Breast epithelium (tissue), 3 donors: ENCODE data around the gene AFMID.

Source experiments
- CTCF ChIP-seq, 3 donors: fragments of 450-650 bp; IDR thresholded peaks; one replicate each; pipeline ENCODE4 v1.5.1; 2016 to 2017; ENCODE audit warnings: antibody characterized with exemption in 3 of 3, mild to moderate bottlenecking in 3 of 3, moderate library complexity in 3 of 3
- POLR2A ChIP-seq: fragments of 450-650 bp; IDR thresholded peaks from one replicate; pipeline ENCODE4 v1.6.1; 2016; ENCODE audit warnings: antibody characterized with exemption, mild to moderate bottlenecking, moderate library complexity
- POLR2AphosphoS5 ChIP-seq, 3 donors: sonication (generic); formaldehyde crosslinking; IDR thresholded peaks; one replicate each; pipeline ENCODE4 v1.6.1; 2017; ENCODE audit warnings: antibody characterized with exemption in 3 of 3

GRCh38 chr17:78251773-78252103 is 64.6 kb downstream of the AFMID start:
- TF ChIP-seq CTCF (IDR thresholded peaks at IDR 0.05) (no peak), POLR2A (no peak), POLR2AphosphoS5 (IDR thresholded peaks at IDR 0.05) (no peak)
